ENCODE results near the gene GRK1.

Gene GRK1

DNA sequence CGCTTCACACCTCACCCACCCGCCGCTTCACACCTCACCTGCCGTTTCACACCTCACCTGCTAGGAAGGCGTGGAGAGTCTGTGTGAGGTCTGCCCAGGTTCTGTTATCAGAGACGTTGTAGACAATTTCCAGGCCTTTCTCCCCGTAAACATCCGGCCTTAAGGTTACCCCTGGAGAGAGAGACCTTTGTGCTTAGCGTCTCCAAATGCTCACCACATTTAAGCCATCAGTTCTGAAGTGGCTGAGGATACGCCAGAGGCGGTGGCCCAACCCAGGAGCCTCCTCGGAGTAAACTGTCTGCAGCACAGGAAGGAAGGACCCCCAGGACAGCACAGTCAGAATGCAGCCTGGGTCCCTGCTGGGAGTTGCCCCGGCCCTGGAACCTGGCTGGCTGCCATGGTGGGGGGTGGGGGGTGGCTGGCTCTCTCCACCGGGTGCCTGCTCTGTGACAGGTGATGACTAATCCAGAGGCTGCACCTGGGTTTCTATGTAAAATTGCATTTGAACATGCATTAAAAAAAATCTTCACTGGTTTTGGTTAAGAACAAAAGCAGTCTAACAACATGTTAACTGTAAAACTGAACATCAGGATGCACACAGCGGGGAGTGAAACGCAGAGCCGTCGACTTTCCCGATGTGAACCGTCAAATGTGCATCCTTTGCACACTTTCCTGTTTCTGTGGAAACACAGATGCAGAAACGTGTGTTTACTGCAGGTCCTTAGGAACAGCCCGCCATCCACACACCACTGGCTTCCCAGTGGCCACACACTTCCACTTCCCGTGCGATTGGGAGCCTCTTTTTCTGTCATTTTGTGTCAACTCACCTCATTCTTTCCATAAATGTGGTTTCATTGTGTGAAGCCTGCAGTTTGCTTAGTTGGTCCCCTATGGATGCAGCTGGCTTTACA, 13.5 kb upstream of the GRK1 start:
- Histone ChIP-seq H3K36me3 (ENCODE audit: insufficient read depth, low read length) (no peaks in the 10 kb centered on the region), H3K4me3 (ENCODE audit: low read length) (no peak overlapping the region), H3K4me2 (ENCODE audit: low read length) (no peak overlapping the region)

DNA sequence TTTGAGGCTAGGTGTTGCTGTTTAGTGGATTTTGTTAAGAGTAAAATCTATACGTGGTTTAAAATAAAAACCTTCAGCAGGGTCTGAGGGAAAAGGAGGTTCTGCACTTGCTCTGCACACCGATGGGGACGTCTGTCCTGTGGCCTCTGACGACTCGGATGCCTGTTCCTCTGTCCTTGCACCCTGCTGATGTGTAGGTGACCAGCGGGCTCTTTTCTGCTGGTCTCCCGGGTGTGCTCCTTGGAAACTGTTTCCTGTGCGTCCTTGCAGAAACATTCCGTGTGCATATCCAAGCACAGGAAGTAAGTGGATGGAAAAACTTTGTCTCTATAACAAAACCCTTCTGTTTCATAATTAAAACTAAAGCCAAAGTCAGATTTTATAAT, 12.9 kb upstream of the GRK1 start:
- Histone ChIP-seq H3K9ac (ENCODE audit: low read depth, low read length) (no peak overlapping the region), H3K4me2 (ENCODE audit: low read length) (no peak overlapping the region), H3K27me3 (ENCODE audit: control insufficient read depth, insufficient read depth, low read length) (peaks cover 14% of the 10 kb centered on the region), H3K36me3 (ENCODE audit: insufficient read depth, low read length) (no peaks in the 10 kb centered on the region), H3K4me3 (ENCODE audit: low read length) (no peak overlapping the region), H3K9me3 (replicated peaks; ENCODE audit: low read length) (no peaks in the 10 kb centered on the region), H3K4me1 (ENCODE audit: control insufficient read depth, insufficient read depth, low read length) (no peaks in the 10 kb centered on the region)

More for the DNA sequence above, 13.5 kb upstream of the GRK1 start:
- H3K9ac ChIP-seq (ENCODE audit: low read depth, low read length): no peak overlapping the region
- H3K9me3 ChIP-seq (replicated peaks; ENCODE audit: low read length): no peaks in the 10 kb centered on the region
- H3K27me3 ChIP-seq (ENCODE audit: control insufficient read depth, insufficient read depth, low read length): peaks cover 7% of the 10 kb centered on the region
- no peaks in the 10 kb centered on the region for H3K4me1 ChIP-seq (ENCODE audit: control insufficient read depth, insufficient read depth, low read length)

DNA sequence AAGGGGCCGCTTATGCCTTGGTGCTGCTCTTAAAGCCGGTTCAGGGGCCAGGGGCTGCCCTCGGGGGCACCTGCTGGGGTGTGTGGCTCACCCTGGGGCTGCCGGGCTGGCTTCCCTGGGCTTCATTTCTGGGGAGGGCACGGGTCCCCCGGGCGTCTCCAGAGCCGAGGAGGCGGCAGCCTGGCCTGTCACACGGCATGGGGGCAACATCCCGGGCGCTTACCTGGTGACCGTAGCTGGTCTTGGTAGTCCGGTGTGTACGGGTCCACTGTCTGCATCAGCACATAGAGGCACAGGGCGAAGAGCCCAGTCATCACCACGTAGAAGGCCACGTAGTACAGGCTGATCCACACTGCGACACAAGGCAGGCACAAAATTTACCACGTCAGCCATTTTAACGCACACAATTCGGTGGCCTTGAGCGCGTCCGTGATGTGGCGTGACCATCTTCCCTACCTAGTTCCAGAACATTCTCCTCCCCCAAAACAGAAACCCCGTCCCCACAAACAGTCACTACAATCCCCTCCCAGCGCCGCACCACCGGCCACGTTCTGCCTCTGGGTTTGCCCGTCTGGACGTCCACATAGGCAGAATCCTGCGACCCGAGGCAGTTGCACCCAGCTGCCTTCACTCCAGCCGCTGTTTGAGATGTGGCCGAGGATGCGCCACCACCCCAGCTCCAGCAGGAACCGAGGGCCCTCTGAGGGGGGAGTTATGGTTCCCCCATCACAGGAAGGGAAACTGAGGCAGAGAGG, 12.3 kb upstream of the GRK1 start:
- Histone ChIP-seq H3K4me3 (ENCODE audit: low read length) (no peak overlapping the region), H3K9me3 (replicated peaks; ENCODE audit: low read length) (no peaks in the 10 kb centered on the region), H3K4me2 (ENCODE audit: low read length) (no peak overlapping the region), H3K27me3 (ENCODE audit: control insufficient read depth, insufficient read depth, low read length) (peaks cover 17% of the 10 kb centered on the region), H3K9ac (ENCODE audit: low read depth, low read length) (no peak overlapping the region), H3K36me3 (ENCODE audit: insufficient read depth, low read length) (no peaks in the 10 kb centered on the region), H3K4me1 (ENCODE audit: control insufficient read depth, insufficient read depth, low read length) (no peaks in the 10 kb centered on the region)

DNA sequence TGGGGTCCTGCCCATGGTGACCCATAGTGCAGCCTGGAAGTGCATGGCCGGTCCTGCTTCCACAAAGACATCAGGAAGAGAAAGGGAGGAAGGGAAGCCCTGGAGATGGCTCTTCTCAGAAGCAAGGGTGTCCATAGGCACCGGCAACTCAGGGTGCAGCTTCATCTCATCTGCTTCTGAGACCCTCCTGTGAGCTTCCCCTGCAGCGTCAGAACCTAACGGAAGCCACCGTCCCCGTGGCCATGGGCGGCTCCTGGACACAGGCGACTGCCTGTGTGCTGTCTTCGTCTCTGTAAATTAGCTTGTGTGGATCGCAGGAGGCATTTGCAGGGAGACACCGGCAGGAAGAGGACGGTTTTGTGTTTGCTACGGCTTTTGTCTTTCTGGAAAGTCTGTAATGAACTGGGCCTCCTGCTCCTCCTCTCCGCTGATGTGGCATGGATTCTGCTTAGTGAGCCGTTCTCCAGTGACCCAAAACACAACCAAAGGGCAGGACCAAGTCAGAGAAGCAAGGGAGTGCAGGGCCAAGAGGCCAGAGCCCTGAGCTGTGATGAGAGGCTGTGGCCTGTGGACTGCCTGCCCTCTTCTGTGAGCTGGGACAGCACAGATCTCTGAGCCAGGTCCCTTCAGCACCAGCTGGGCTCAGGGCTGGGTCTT, 11.5 kb upstream of the GRK1 start:
- H3K4me3 ChIP-seq (ENCODE audit: low read length): no peak overlapping the region
- H3K36me3 ChIP-seq (ENCODE audit: insufficient read depth, low read length): no peaks in the 10 kb centered on the region
- no peak overlapping the region for H3K4me2 ChIP-seq (ENCODE audit: low read length)
- H3K27me3 ChIP-seq (ENCODE audit: control insufficient read depth, insufficient read depth, low read length): peaks cover 22% of the 10 kb centered on the region
- no peak overlapping the region for H3K9ac ChIP-seq (ENCODE audit: low read depth, low read length)
- no peaks in the 10 kb centered on the region for H3K4me1 ChIP-seq (ENCODE audit: control insufficient read depth, insufficient read depth, low read length)
- H3K9me3 ChIP-seq (replicated peaks; ENCODE audit: low read length): peaks cover under 1% of the 10 kb centered on the region

DNA sequence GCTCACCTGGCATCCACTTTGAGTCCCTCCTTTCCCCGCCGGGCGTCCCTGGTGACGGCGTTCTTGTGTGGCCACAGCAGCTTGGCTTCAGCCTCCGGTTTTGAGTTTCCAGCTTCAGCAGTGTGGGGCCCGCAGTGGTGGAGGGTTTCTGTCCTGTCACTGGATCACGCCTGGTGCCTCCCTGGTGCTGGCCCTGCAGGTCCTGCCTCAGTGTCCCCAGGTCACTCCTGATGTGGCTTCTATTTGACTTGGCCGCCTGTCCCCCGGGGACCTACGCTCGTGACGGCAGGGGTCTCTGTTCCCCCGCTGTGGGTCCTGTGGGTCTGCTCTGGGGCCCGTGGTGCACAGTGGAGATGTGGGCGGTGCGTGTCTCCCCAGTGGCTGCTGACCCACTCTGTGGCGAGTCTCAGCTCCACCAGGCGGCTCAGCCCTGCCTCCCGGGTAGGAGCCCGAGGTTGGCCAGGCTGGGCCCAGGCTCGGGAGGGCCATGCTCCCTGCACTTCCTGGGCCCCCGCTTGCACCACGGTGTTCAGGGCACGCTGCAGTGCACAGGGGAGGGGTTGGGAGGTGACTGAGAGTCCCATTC, 10.9 kb upstream of the GRK1 start:
- no peaks in the 10 kb centered on the region for H3K4me1 ChIP-seq (ENCODE audit: control insufficient read depth, insufficient read depth, low read length)
- peaks cover 28% of the 10 kb centered on the region for H3K27me3 ChIP-seq (ENCODE audit: control insufficient read depth, insufficient read depth, low read length)
- no peak overlapping the region for H3K4me2 ChIP-seq (ENCODE audit: low read length)
- no peak overlapping the region for H3K9ac ChIP-seq (ENCODE audit: low read depth, low read length)
- no peaks in the 10 kb centered on the region for H3K36me3 ChIP-seq (ENCODE audit: insufficient read depth, low read length)
- no peak overlapping the region for H3K4me3 ChIP-seq (ENCODE audit: low read length)
- H3K9me3 ChIP-seq (replicated peaks; ENCODE audit: low read length): peaks cover 6% of the 10 kb centered on the region

DNA sequence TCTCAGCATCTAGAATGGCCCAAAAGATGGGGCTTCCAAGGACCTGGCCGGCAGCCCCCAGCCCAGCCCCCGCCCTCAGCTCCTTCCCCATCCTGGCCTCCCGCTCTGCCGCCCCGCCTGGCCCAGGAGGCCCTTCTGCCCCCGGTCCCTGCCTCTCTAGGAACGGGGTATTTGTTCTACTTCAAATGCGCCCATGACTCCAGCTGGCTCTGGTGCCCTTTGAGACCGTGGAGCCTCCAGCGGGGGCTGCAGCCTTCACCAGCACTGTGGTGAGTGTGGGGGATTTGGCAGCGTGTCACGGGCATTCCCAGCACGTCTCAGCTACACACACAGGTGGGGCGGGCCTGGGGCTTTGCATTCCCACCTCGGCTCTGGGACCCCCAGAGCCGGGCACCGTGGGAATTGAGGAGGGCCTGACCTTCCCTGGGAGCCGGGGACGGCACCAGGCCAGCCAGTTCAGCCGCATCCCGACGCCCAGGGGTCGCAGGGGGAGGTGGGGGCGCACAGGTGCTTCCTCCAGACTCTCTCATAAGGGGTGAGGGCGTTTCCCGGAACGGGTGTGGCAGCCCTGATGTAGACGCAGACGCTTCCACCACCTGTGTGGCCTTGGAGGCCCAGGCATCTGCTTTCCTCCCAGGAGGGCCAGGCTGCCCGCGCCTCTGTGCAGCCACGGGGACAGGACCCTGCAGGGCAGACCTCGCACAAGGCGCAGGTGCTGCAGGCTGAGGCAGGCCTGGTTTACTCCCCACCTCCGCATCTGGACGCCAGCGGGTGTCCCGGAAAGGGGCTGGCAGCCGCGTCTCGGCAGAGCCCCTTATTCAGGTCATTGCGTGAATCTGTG, 10.0 kb upstream of the GRK1 start:
- Histone ChIP-seq H3K36me3 (ENCODE audit: insufficient read depth, low read length) (no peaks in the 10 kb centered on the region), H3K9ac (ENCODE audit: low read depth, low read length) (no peak overlapping the region), H3K4me1 (ENCODE audit: control insufficient read depth, insufficient read depth, low read length) (no peaks in the 10 kb centered on the region), H3K4me2 (ENCODE audit: low read length) (no peak overlapping the region), H3K27me3 (ENCODE audit: control insufficient read depth, insufficient read depth, low read length) (peaks cover 34% of the 10 kb centered on the region), H3K9me3 (replicated peaks; ENCODE audit: low read length) (peaks cover 9% of the 10 kb centered on the region), H3K4me3 (ENCODE audit: low read length) (no peak overlapping the region)

DNA sequence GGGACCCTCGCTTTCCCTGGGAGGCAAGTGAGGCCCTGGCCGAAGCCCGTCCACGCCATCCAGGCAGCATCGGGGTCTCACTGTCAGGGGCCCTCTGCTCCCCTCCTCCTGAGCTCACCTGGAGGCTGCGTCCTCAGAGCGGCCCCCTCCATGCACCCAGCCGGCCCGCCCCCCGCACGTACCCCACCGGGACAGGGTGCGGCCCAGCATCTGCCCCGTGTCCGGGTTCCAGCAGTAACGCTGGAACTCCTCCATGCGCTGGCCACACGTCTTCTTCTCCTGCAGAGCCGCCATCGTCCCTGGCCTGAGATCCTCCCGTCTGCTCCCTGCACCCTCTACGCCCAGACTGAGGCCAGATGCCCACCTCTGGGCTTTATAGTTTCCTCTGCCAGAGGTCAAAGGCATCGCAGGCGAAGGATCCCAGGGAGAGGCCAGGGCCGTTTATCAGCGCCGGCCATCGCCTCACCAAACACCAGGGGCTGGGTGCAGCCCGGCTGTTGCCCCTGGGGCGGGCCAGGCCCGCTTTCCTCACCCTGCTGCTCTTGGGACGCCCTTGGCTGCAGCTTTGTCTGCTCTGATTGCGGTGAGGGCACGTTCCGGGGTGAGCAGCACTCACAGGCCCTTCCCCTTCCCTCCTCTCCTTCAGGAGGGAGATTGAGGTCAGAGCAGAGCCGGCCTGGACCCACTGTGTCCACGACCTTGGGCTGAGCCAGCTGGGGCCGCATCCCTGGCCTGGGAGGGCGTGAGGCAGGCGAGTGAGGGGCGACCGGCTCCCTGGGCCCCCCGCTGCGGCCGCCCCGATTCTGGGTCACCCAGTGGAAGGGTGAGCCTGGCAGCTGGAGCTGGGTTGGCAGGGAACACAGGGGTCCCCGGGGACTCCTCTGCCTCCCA, 8.9 kb upstream of the GRK1 start, which contains the start of gene ATP4B:
Gene ATP4B (minus strand): TSS at position 348 of the 891 bp plus-strand sequence. CDS start 54 bp downstream, at position 294.
- H3K4me2 ChIP-seq (ENCODE audit: low read length): no peak within 1 kb of the TSS
- H3K36me3 ChIP-seq (ENCODE audit: insufficient read depth, low read length): no peaks in the 10 kb centered on the region
- H3K9me3 ChIP-seq (replicated peaks; ENCODE audit: low read length): peaks cover 9% of the 10 kb centered on the region
- H3K27me3 ChIP-seq (ENCODE audit: control insufficient read depth, insufficient read depth, low read length): peaks cover 37% of the 10 kb centered on the region
- H3K4me3 ChIP-seq (ENCODE audit: low read length): no peak within 1 kb of the TSS
- no peaks in the 10 kb centered on the region for H3K4me1 ChIP-seq (ENCODE audit: control insufficient read depth, insufficient read depth, low read length)
- H3K9ac ChIP-seq (ENCODE audit: low read depth, low read length): no peak within 1 kb of the TSS

DNA sequence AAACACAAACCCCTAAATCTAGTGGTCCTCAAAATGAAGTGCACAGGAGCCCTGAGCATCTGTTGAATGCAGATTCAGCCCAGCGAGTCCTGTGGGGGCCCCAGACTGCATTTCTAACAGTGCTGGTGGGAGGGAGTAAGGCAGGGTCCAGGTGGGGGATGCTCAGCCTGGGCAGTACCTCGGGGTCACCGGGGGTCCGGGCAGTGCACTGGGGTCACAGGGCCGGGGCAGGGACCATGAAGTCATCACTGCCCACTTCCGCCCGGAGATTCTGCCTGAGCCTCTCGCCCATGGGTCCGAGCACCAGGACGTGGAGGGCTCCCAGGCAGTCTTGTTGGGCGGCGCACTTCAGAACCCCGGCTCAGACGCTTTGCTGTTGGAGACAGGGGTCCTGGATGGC, 8.2 kb upstream of the GRK1 start:
- H3K27me3 ChIP-seq (ENCODE audit: control insufficient read depth, insufficient read depth, low read length): peaks cover 44% of the 10 kb centered on the region
- H3K36me3 ChIP-seq (ENCODE audit: insufficient read depth, low read length): no peaks in the 10 kb centered on the region
- H3K4me1 ChIP-seq (ENCODE audit: control insufficient read depth, insufficient read depth, low read length): no peaks in the 10 kb centered on the region
- H3K9me3 ChIP-seq (replicated peaks; ENCODE audit: low read length): peaks cover 9% of the 10 kb centered on the region
- H3K4me2 ChIP-seq (ENCODE audit: low read length): no peak overlapping the region
- H3K4me3 ChIP-seq (ENCODE audit: low read length): no peak overlapping the region
- no peak overlapping the region for H3K9ac ChIP-seq (ENCODE audit: low read depth, low read length)

DNA sequence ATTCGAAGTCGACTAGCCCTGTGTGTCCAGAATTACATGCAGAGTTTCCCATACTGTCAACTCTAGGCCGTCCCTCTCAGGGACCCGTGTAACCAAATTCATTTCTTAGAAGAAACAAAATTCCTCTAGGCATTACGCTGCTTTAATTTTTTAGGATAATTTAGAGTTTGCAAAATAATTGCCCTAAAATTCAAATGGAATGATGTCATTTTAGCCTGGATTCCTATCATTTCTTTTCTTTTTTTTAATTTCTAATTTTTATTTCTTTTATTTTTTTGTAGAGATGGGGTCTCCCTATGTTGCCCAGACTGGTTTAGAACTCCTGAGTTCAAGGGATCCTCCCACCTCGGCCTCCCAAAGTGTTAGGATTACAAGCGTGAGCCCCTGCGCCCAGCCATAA, 7.7 kb upstream of the GRK1 start:
- peaks cover 49% of the 10 kb centered on the region for H3K27me3 ChIP-seq (ENCODE audit: control insufficient read depth, insufficient read depth, low read length)
- H3K9me3 ChIP-seq (replicated peaks; ENCODE audit: low read length): peaks cover 9% of the 10 kb centered on the region
- H3K9ac ChIP-seq (ENCODE audit: low read depth, low read length): no peak overlapping the region
- no peak overlapping the region for H3K4me2 ChIP-seq (ENCODE audit: low read length)
- H3K4me1 ChIP-seq (ENCODE audit: control insufficient read depth, insufficient read depth, low read length): no peaks in the 10 kb centered on the region
- H3K4me3 ChIP-seq (ENCODE audit: low read length): no peak overlapping the region
- no peaks in the 10 kb centered on the region for H3K36me3 ChIP-seq (ENCODE audit: insufficient read depth, low read length)

DNA sequence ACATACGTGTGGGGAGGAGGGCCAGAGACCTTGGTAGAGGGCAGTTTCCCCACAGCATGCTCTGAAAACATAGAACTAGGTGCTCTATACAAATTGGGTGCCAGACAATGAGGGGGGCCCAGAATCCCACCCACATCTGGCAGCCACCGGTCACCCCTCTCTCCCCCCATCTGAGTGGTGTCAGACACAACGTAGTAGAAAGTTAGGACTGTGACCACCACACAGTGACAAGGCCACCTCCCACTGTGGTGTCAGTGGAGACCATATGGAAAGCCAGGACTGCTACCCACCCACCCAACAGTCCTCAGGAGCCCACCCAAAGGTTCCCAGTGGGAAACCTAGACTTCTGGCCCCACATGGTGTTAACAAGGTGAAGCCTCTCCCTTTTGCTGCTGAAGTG, 7.0 kb upstream of the GRK1 start:
- Histone ChIP-seq H3K4me3 (ENCODE audit: low read length) (no peak overlapping the region), H3K4me1 (ENCODE audit: control insufficient read depth, insufficient read depth, low read length) (no peaks in the 10 kb centered on the region), H3K9me3 (replicated peaks; ENCODE audit: low read length) (peaks cover 9% of the 10 kb centered on the region), H3K4me2 (ENCODE audit: low read length) (no peak overlapping the region), H3K27me3 (ENCODE audit: control insufficient read depth, insufficient read depth, low read length) (peaks cover 56% of the 10 kb centered on the region), H3K36me3 (ENCODE audit: insufficient read depth, low read length) (no peaks in the 10 kb centered on the region), H3K9ac (ENCODE audit: low read depth, low read length) (no peak overlapping the region)

Data from skeletal muscle satellite cell (primary cell).